ENCODE data around the gene ZMYND10. TPM values are rescaled to one million over a fixed set of nuclear protein-coding genes. Genes with fewer than 3 reads are reported as not detected.

Gene ZMYND10
- total RNA-seq, 1 experiment from 2014 or later = 0.09 TPM

DNA sequence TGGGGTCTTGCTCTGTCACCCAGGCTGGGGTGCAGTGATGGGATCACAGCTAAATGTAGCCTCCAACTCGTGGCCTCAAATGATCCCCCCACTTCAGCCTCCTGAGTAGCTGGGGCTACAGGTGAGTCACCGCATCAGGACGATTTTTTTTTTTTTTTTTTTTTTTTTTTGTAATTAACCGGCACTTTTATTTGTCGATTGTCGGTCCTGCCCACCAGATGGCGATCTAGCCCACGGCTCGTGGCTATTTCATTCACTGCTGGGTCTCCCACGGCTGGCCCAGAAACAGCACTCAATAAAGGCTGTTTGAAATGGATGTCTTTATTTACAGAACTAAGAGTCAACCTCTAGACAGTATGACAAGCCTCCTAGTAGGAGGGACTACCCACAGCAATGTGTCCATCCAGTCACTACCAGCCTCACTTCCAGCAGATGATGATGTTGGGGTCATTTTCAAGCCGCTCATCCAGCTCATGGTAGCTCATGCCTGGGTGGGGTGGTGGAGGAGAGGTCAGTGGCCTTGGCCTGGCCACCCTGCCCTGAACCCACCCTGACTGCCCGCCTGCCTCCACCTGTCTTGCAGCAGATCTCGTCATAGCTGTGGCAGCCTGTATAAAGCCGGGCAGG lies 1.8 kb upstream of the ZMYND10 start:
- peak; percentile 68 for DNase-seq (ENCODE audit: low spot score)

DNA sequence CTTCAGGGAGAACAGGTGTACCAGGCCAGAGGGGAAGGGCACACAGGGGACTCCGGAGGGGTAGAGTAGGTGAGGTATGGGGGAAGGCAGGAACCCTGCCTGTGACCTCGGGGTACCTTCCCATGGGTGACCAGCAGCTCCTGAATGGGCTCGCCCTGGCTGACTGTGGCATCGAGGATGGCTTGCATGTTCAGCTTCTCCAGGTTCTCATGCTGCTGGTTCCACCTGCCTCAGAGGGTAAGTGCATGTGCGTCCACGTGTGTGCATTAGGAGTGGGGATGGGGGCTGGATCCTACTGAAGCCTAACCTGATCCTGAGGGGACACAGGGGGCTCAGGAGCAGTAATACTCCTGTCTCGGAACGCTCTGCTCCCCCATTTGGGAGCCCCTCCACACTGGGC lies 524 bp downstream of the ZMYND10 start:
- no peak for DNase-seq (ENCODE audit: low spot score)

DNA sequence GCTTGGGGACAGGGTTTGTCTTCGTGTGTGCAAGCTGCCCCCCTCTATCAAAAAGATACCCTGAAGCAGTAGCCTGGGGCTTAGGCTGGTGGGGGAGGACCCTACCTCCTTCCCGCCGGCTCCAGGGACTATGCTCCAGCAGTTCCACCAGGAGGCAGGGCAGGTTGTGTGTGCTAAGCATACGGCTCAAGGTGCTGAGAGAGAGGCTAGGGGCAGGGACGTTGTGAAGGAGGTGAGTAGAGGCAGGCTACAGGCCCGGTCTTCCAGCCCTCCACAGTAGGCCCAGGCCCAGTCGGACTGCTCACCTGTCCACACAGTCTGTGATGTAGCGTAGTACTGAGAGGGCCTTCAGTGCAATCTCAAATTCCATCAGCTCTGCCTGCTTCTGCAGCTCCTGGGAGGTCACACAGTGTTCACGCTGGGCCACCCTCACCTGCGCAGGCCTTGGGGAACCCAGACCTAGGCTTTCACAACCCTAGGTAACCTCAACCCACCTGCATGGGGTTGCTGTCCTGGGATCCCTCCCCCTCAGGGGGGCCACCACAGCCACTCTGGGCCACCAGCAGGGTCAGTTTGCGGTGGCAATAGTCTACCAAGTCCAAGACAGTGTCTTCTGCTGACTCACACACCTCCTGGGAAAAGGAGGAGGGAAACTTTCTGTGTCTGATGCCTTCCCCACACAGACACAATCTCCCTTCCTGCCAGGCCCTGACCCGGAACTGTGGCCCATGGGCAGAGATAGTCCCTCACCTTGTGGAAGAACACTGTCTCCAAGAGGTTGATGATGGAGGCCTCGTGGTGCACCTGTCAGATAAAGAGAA lies 2.5 kb downstream of the ZMYND10 start:
- DNase-seq (ENCODE audit: low spot score) = no peak

DNA sequence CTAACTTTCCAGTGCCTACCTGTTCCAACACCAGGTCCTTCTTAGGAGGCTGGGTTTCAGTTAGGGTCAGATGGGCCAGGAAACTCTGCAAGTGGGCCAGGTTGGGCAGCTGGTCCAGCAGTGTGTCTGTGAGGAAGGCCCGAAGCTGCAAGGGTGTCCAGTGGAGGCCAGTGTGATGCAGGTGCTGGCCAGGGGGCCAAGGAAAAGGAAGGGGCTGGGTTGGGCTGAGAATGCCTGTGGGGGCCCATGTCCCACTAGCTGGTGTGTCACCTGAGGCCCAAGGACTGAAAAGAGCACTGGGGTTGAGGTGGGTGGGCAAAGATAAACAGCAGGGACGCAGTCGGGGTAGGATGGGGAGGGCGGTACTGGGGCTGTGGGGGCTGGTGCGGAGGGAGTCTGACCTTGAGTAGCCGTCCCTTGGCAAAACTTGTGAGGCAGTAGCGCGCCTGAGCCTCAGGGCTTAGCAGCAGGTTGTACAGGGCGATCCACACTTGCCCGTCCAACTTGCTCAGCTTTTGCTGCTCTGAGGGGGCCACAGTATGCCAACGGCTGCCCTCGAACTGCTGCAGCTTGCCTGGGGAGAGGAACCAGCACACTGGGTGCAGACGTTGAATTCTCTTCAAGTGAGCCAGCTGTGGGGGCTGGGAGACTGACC lies 3.4 kb downstream of the ZMYND10 start:
- no peak for DNase-seq (ENCODE audit: low spot score)

DNA sequence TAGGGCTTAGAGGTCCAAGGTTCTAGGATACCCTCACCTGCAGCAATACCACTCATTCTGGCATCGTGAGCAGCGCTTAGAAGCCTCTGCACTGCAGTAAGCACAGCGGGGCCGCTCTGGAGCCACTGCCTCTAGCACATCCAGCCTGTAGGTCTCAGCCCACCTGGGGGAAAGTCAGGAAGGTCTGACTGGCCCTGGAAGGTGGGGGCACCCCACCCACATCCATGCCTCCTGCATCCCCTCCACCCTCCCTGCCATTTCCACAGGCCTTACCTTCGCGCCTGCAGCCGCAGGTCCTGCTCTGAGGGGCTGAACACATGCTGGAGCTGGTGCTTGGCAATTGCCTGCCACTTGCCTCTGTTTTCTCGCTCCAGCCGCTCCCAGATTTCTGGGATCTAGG lies 4.0 kb downstream of the ZMYND10 start:
- no peak for DNase-seq (ENCODE audit: low spot score)

DNA sequence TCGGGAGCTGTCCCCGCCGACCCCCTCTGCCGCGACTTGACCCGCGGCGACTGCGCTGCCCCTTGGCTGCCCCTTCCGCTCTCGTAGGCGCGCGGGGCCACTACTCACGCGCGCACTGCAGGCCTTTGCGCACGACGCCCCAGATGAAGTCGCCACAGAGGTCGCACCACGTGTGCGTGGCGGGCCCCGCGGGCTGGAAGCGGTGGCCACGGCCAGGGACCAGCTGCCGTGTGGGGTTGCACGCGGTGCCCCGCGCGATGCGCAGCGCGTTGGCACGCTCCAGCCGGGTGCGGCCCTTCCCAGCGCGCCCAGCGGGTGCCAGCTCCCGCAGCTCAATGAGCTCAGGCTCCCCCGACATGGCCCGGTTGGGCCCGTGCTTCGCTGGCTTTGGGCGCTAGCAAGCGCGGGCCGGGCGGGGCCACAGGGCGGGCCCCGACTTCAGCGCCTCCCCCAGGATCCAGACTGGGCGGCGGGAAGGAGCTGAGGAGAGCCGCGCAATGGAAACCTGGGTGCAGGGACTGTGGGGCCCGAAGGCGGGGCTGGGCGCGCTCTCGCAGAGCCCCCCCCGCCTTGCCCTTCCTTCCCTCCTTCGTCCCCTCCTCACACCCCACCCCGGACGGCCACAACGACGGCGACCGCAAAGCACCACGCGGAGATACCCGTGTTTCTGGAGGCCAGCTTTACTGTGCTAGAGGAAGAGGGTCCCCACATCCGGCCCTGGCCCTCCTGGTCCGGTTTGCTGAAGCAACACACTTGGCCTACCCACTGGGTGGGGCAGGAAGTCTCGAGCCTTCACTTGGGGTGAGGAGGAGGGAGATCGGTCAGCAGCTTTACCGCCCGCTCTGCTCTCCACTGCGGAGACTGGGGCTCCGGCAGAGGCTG lies 4.8 kb downstream of the ZMYND10 start, which contains the start of gene RASSF1:
Gene RASSF1, minus strand, starts transcription at position 389 of the 882 bp plus-strand sequence. Its CDS starts 31 bp downstream, at position 358.
- DNase-seq (ENCODE audit: low spot score) = no peak

DNA sequence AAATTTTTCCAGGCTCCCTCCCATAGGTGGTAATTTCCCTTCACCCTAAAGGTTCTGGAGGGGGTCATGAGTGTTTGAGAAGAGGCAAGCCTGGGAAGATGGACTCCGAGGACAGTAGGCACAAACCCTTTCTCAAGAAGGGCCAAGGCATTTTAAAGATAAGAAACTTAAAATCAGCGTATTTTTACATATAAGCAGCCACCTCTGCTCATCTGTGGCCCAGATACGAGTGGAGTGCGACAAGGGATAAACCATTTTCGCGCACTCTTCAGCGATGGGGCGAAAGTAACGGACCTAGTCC lies 5.4 kb downstream of the ZMYND10 start:
- no peak for DNase-seq (ENCODE audit: low spot score)

DNA sequence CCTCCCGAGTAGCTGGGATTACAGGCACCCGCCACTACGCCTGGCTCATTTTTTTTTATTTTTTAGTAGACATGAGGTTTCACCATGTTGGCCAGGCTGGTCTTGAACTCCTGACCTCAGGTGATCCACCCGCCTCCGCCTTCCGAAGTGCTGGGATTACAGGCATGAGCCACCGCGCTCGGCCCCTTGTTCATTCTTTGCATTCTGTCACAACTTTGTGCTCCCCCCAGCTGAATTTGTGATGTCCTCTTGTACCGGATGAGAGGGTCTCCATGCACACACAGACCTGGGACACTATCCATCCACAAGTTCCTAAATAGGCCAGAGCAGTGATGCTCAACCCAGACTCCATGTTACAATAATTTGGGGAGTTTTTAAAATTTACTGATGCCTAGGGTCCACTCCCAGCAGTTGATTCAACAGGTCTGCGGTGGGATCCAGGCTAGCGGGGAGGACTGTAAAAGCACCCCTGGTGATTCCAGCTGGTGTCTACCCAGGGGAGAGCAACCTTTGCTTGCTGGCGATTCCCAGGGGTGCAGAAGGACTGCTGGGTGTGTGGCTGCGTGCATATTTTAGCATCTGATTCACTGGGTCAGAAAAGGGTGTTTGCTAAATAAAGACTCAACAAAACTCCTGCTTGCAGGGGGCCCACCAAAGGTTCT lies 5.9 kb downstream of the ZMYND10 start:
- no peak for DNase-seq (ENCODE audit: low spot score)

DNA sequence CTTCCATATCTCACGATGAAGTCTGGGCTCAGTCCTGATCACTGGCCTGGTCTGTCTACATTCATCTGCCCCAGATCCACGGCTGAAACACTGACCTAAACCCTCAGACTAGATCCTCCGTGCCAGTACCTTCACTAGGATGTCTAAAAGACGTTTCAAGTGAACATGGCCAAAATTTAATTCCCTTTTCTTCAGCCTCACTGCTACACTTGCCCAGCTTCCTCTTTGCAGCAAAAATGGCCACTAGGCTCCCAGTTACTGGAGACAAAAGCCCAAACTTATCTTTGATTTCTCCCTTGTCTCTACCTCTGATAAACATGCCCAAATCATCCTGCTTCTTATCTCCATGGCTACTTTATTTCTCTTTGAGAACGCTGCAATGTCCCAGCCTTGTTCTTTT lies 6.6 kb downstream of the ZMYND10 start:
- DNase-seq (ENCODE audit: low spot score) = no peak

DNA sequence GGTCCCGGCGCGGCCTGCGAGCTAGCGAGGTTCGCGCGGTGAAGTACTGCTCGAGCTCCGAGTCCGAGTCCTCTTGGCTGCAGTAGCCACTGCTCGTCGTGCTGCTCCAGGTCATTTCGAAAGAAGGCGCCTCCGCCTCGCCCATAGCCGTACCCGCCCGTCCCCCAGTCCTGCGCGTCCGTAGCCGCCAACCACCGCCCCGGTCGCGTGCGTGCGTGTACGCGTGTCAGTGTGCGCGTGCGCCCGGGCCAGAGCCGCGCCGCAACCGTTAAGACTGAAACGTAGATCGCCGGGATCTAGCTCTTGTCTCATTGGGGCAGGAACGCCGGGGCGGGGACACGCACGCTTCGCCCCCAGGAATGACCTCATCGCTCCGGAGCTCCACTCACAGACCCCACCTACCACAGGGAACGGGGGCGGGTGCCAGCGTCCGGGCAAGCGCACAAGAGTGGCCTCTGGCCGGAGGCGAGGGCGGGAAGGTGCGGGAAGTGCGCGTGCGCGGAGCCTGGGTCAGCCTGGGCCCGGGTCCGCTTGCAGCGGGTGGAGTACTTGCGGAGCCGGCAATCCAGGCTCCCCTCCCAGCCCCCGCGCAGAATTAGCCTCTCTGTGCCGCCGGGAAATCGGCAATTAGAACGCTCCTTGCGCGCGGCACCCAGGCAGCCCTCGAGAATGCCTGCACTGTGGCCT lies 8.2 kb downstream of the ZMYND10 start:
- DNase-seq (ENCODE audit: low spot score) = peak; percentile 97

DNA sequence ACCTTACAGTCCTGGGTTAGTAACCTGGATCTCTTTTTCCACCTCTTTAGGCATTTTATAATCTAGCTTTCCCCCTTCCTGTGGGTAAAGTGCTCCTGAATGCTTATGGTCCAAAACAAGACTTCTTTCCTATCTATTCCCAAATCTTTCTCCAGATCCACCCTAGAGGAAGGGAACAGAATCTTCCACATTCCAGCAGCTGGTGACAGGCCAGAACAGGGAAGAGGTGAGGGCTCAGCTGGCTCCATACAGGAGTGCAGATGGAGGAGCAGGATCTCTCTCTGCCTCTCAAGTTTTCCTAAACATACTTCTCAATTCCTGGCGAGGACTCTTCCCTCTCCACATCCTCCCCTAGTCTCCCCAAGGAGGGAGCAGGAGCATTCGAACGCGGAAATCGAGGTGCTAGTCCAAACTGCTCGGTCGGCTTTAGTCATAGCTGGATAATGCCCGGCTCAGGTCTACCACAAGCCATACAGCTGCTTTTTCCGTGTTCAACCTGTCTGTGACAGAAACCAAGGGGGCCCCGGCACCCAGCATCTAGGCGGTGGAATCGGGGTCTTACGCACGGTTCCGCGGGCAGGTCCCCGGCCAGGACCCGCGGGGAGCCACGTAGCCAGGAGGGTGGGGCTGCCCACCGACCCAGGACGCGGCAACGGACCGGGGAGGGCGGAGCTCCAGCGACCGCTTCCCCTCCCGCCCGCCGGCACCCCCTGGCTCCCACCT lies 8.9 kb downstream of the ZMYND10 start:
- DNase-seq (ENCODE audit: low spot score) = peak; percentile 35

DNA sequence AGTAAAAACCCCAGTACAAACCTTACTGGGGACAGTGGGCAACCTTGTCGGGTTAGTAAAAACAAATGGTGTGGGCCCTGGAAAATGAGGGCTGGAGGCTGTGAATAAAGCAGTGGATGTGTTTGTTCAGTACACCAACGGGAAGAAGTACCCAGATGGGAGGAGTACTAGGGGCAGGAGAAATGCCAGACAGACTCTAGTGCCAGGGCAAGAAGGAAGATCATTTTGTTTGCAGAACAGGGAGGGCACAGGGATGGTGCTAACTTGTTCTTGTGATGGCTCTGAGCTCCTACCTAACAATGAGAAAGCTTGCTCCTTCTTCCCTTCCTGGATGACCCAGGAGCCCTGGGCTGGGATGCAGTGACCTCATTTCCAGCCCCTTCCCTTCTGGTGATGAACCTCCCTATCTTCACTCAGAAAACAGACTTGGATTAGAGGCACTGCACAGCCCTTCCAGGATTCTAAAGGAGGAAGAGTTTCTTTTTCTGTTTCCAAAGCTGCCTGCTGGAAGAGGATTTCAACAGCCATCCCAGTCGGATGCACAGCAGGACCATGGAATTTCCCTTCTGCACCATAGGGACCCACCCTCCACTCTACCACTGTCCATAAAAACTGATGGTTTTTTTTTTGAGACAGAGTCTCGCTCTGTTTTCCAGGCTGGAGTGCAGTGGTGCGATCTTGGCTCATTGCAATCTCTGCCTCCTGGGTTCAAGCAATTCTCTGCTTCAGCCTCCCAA lies 11.0 kb downstream of the ZMYND10 start:
- DNase-seq (ENCODE audit: low spot score) = no peak

DNA sequence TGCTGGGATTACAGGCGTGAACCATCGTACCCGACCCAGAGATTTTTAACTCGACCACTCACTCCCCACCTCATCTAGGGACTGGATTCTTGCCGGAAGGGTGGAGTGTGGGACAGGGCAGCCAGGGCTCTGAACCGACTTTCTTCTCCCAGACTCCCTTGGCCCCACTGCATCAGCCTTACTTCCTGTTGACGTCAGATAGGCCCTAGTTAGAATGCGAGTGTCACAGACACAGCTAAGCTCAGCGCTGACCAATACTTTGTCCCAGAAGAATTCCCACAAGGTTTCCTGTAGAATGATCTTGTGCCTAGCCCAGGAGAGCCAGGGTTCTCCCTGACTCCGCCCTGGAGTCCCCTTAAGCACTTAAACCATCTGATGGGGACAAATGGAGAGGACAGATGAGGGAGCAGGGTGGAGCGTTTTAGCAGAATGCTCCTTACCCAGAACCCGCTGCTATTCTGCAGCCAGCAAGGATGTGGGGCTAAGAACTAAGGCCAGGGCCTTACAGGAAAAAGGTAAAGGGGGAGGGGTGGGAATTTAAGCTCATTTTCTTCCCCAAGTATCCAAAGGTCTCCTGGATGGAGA lies 11.7 kb downstream of the ZMYND10 start:
- no peak for DNase-seq (ENCODE audit: low spot score)

DNA sequence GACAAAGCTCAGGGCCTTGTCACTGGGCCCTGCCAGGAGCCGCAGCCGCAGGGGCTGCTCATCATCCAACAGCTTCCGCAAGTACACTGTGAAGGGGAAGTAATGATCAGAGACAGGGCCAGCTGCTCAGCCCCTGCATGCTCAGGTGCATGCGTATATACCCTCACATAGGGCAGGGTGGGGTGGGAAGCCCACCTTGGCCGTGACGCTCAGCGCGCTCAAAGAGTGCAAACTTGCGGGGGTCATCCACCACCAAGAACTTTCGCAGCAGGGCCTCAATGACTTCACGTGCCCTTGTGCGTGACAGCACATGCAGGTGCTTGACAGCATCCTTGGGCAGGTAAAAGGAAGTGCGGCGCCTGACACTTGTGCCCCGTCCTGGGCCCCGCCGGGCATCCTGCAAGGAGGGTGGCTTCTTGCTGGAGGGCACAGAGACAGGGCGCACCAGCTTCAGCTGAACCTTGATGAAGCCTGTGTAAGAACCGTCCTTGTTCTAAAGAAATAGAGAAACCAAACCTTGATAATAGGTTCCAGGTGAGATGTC lies 14.1 kb downstream of the ZMYND10 start:
- no peak for DNase-seq (ENCODE audit: low spot score)

DNA sequence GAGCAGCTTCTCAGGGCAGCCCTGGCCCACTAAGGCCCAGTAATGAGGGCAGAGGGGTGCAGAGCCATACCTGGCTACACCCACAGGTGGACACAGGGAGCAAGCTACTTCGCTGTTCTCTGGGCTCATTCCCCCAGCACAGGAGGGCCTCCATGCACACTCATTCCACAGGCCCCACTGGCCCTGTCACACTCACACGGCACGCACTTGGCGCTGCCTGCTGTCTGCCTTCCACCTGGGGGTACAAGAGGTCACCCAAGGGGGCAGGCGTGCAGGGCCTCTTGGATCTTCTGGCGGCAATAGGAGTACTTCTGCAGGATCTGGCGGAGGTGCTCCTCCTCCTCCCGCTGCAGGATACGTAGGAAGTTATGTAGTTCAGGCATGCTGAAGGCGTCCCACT lies 15.2 kb downstream of the ZMYND10 start:
- no peak for DNase-seq (ENCODE audit: low spot score)

DNA sequence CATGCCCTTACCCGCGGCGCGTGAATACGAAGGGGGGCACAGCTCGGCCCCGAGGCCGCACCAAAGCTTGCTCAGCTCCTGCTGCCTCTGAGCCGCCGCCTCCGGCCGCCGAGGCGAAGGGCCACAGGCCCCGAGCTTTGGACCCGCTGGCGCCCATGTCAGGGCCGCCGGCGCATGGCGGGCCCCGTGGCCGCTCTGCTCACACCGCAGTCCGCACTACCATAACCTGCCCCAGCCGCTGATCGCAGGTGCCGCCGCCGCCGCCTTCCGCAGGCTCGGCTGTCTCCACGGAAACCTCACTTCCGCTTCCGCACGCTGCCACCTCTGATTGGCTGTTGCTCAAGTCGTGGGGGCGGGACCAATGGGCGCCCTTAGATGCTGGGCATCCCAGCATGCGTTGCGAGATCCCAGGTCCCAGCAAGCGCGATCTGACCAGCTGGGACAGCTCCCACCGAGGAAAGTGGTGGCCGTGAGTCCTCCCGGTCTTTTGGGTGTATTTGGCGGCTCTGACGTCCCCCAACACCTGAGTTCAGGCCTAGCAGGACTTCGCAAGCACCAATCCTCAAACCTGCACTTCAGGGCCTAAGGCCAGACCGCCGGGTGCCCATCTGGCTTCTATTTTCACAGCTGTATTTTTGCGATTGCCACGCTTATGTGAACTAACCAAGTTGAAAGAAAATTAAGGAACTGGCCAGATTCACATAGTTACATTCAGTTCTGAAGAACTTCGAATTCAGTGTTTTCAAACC lies 17.4 kb downstream of the ZMYND10 start, which contains the start of gene TUSC2:
Gene TUSC2, minus strand, starts transcription at position 281 of the 749 bp plus-strand sequence. Its CDS starts 124 bp downstream, at position 157.
- peak; percentile 91 for DNase-seq (ENCODE audit: low spot score)

DNA sequence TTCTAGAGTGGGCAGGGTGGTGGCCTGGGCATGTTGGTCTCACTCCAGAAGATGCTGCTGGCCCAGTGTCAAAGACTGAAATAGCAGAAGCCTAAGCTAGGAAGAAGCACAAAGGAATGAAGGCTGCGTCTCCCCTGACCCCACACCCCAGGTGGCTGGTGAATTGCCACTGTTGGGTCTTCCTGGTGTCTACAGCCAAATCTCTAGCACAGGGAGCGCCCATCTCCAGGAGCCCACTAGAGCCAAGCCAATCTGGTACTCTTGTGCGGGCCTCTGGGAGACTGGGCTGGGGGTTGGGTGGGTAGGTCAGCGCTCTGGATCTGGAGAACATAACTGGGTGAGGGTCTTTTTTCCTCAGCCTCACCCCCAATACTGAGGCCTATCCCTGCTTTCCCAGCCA lies 18.4 kb downstream of the ZMYND10 start:
- no peak for DNase-seq (ENCODE audit: low spot score)

DNA sequence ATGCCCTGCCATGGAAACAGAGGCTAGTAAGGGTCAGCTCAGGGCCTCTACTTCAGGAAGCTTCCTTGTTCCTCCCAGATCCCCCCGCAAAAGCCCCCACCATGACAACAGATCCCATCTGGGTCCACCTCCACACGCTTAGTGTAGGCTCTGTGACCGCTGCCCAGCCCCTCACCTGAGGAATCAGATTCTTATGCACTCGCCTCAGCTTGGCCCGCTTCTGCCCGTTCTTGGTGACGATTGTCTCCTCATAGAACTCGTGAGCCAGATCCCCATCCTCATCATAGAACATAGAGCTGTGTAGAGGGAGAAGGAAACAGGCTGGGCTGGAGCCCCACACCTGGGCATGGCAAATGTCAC lies 19.4 kb downstream of the ZMYND10 start:
- no peak for DNase-seq (ENCODE audit: low spot score)
